Neural cell (in vitro differentiated cells): ENCODE measurements around the gene POLRMT. TPM values are rescaled to one million over a fixed set of nuclear protein-coding genes. Genes with fewer than 3 reads are reported as not detected.

ENCODE experiments used
- H2AFZ ChIP-seq: fragments of 200-600, 300-800 bp; sonication (generic), shearing (Covaris generic); 2 replicates; pipeline ENCODE4 v1.6.0; 2014; ENCODE audit warnings: low read depth, mild to moderate bottlenecking, antibody characterized with exemption, low read length, moderate library complexity
- H3F3A ChIP-seq: fragments of 200-600 bp; shearing (Covaris generic); 2 replicates; pipeline ENCODE4 v1.6.1; 2016; ENCODE audit warnings: mild to moderate bottlenecking, moderate library complexity, mixed read lengths, antibody characterized with exemption, low read length; ENCODE audit not compliant: insufficient read depth, poor library complexity, severe bottlenecking
- H3K27ac ChIP-seq: fragments of 200-600, 300-800 bp; sonication (generic), shearing (Covaris generic); 2 replicates; pipeline ENCODE4 v1.5.1; 2014; ENCODE audit warnings: mild to moderate bottlenecking, low read length, moderate library complexity
- H3K27me3 ChIP-seq: fragments of 300-800, 200-600 bp; sonication (generic), shearing (Covaris generic); 2 replicates; pipeline ENCODE4 v1.6.0; 2014; ENCODE audit warnings: mild to moderate bottlenecking, low read depth, low read length, moderate library complexity; ENCODE audit not compliant: insufficient read depth
- H3K36me3 ChIP-seq: fragments of 300-800, 200-600 bp; sonication (generic), shearing (Covaris generic); 2 replicates; pipeline ENCODE4 v1.5.1; 2014; ENCODE audit warnings: mild to moderate bottlenecking, antibody characterized with exemption, low read length, moderate library complexity; ENCODE audit not compliant: insufficient read depth
- H3K4me2 ChIP-seq: fragments of 300-800, 200-600 bp; sonication (generic), shearing (Covaris generic); 2 replicates; pipeline ENCODE4 v1.6.0; 2014; ENCODE audit warnings: mild to moderate bottlenecking, low read length
- H3K4me3 ChIP-seq: fragments of 300-800, 200-600 bp; sonication (generic), shearing (Covaris generic); 2 replicates; pipeline ENCODE4 v1.5.1; 2014; ENCODE audit warnings: mild to moderate bottlenecking, low read length, moderate library complexity
- H3K79me2 ChIP-seq: fragments of 200-600 bp; shearing (Covaris generic); replicated peaks from 2 replicates; pipeline ENCODE4 v1.6.0; 2014; ENCODE audit warnings: mild to moderate bottlenecking, low read length, moderate library complexity; ENCODE audit not compliant: insufficient read depth
- H3K9ac ChIP-seq: fragments of 300-800, 200-600 bp; sonication (generic), shearing (Covaris generic); 2 replicates; pipeline ENCODE4 v1.6.1; 2016; ENCODE audit warnings: mild to moderate bottlenecking, low read length, mixed read lengths
- H3K9me2 ChIP-seq: fragments of 200-600 bp; shearing (Covaris generic); 2 replicates; pipeline ENCODE4 v1.6.1; 2016; ENCODE audit warnings: mild to moderate bottlenecking, low read length, mixed read lengths; ENCODE audit not compliant: insufficient read depth
- H3K9me3 ChIP-seq: fragments of 200-600, 300-800 bp; sonication (generic), shearing (Covaris generic); 2 replicates; pipeline ENCODE4 v1.6.1; 2016; ENCODE audit warnings: mild to moderate bottlenecking, mixed run types, low read length, moderate library complexity, mixed read lengths
- H4K20me1 ChIP-seq: fragments of 200-600 bp; shearing (Covaris generic); 2 replicates; pipeline ENCODE4 v1.6.1; 2016; ENCODE audit warnings: mild to moderate bottlenecking, mixed run types; ENCODE audit not compliant: insufficient read depth
- EP300 ChIP-seq: fragments of 450-650 bp; conservative IDR thresholded peaks from 2 replicates; pipeline ENCODE4 v1.6.1; 2014; ENCODE audit warnings: antibody characterized with exemption, mild to moderate bottlenecking, moderate library complexity; ENCODE audit not compliant: poor library complexity, severe bottlenecking
- EZH2 ChIP-seq: fragments of 200-600, 300-800 bp; shearing (Covaris generic), sonication (generic); IDR thresholded peaks from 2 replicates; pipeline ENCODE4 v1.6.1; 2014; ENCODE audit warnings: antibody characterized with exemption, low read length, borderline replicate concordance, mild to moderate bottlenecking; ENCODE audit not compliant: insufficient read depth, poor library complexity, severe bottlenecking
- MXI1 ChIP-seq: fragments of 450-650 bp; conservative IDR thresholded peaks from 2 replicates; pipeline ENCODE4 v1.6.1; 2014; ENCODE audit warnings: antibody characterized with exemption, mild to moderate bottlenecking; ENCODE audit not compliant: poor library complexity, severe bottlenecking
- POLR2AphosphoS5 ChIP-seq: IDR thresholded peaks from 2 replicates; pipeline ENCODE4 v1.6.1; 2012
- RAD21 ChIP-seq: fragments of 450-650 bp; conservative IDR thresholded peaks from 2 replicates; pipeline ENCODE4 v1.6.1; 2014; ENCODE audit warnings: antibody characterized with exemption, mild to moderate bottlenecking, moderate library complexity
- SMC3 ChIP-seq: fragments of 450-650 bp; conservative IDR thresholded peaks from 2 replicates; pipeline ENCODE4 v1.6.1; 2014; ENCODE audit warnings: antibody characterized with exemption, mild to moderate bottlenecking, moderate library complexity; ENCODE audit not compliant: poor library complexity
- TAF1 ChIP-seq: IDR thresholded peaks from 2 replicates; pipeline ENCODE4 v1.6.1; 2012; ENCODE audit warnings: low read depth
- polyA plus RNA-seq: library from polyadenylated mRNA; depleted of rRNA; stranded (reverse); fragments of >200 nt; gene quantifications from 2 replicates; pipeline ENCODE4 v1.2.3, GENCODE V29; 2014
- TF ChIP-seq, protein P1 (sequence below): IDR thresholded peaks from 2 replicates; pipeline ENCODE4 v1.6.1; 2012; ENCODE audit warnings: borderline replicate concordance
- TF ChIP-seq, protein P2 (sequence below): fragments of 450-650 bp; IDR thresholded peaks from 2 replicates; pipeline ENCODE4 v1.5.1; 2014; ENCODE audit warnings: antibody characterized with exemption, mild to moderate bottlenecking, moderate library complexity; ENCODE audit not compliant: poor library complexity, severe bottlenecking

Gene POLRMT
- polyA plus RNA-seq, 1 donor from 2014 or later, result 28.3 TPM

DNA sequence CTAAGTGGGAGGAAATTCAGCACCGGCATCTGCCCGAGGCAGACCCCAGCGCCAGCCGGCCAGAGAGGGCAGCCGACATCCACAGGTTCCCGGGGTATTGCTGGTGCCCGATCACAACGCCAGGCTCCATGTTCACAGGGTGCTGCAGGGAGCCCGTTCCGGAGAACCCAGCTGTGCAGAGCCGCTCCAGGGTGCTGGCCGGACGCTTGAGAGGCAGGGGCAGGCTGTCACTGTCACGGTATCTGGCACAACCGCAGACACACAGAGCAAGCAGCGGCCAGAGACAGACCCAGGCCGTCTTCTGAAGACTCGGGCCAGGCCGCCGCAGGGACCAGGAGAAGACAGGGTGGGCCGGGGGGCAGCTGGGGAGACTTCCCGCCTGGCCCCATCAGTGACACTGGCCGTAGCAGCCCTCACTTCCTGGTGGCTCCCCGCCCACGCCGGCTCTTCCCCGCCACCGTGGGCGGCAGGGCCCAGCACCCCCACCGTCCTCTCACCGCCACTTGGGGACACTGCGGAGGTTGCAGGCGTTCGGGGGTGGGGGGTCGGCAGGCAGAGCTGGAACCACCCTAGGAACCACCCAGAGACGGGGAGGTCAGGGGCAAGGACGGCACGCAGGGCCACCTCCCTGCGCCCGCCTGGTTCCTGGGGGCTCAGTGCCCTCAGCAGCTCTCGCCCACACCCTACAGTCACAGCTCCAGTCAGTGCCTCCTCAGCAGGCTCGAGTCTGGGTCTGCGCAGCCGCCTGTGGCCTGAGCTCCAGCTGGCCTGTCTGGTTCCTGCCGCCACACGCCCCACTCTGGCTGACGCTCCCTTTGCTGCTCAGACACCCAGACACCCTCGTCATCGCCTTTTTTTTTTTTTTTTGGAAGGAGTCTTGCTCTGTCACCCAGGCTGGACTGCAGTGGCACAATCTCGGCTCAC, 25.8 kb upstream of the POLRMT start:
- Histone ChIP-seq H3K27ac (no peak overlapping the region), H4K20me1 (peaks cover 11% of the 10 kb centered on the region), H3K4me3 (no peak overlapping the region), H3K79me2 (peaks cover 58% of the 10 kb centered on the region), H3K9me2 (no peaks in the 10 kb centered on the region), H3K9ac (no peak overlapping the region), H3K36me3 (no peaks in the 10 kb centered on the region), H2AFZ (no peak overlapping the region), H3K4me2 (no peak overlapping the region), H3F3A (no peaks in the 10 kb centered on the region), H3K27me3 (no peaks in the 10 kb centered on the region), H3K9me3 (no peaks in the 10 kb centered on the region)
- TF ChIP-seq EZH2, result no peak
- TF ChIP-seq, protein P1, sequence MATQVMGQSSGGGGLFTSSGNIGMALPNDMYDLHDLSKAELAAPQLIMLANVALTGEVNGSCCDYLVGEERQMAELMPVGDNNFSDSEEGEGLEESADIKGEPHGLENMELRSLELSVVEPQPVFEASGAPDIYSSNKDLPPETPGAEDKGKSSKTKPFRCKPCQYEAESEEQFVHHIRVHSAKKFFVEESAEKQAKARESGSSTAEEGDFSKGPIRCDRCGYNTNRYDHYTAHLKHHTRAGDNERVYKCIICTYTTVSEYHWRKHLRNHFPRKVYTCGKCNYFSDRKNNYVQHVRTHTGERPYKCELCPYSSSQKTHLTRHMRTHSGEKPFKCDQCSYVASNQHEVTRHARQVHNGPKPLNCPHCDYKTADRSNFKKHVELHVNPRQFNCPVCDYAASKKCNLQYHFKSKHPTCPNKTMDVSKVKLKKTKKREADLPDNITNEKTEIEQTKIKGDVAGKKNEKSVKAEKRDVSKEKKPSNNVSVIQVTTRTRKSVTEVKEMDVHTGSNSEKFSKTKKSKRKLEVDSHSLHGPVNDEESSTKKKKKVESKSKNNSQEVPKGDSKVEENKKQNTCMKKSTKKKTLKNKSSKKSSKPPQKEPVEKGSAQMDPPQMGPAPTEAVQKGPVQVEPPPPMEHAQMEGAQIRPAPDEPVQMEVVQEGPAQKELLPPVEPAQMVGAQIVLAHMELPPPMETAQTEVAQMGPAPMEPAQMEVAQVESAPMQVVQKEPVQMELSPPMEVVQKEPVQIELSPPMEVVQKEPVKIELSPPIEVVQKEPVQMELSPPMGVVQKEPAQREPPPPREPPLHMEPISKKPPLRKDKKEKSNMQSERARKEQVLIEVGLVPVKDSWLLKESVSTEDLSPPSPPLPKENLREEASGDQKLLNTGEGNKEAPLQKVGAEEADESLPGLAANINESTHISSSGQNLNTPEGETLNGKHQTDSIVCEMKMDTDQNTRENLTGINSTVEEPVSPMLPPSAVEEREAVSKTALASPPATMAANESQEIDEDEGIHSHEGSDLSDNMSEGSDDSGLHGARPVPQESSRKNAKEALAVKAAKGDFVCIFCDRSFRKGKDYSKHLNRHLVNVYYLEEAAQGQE, result no peak
- TF ChIP-seq RAD21, result no peak
- TF ChIP-seq POLR2AphosphoS5, result no peak
- TF ChIP-seq MXI1, result no peak
- no peak for TF ChIP-seq SMC3
- no peak for TF ChIP-seq TAF1
- TF ChIP-seq, protein P2, sequence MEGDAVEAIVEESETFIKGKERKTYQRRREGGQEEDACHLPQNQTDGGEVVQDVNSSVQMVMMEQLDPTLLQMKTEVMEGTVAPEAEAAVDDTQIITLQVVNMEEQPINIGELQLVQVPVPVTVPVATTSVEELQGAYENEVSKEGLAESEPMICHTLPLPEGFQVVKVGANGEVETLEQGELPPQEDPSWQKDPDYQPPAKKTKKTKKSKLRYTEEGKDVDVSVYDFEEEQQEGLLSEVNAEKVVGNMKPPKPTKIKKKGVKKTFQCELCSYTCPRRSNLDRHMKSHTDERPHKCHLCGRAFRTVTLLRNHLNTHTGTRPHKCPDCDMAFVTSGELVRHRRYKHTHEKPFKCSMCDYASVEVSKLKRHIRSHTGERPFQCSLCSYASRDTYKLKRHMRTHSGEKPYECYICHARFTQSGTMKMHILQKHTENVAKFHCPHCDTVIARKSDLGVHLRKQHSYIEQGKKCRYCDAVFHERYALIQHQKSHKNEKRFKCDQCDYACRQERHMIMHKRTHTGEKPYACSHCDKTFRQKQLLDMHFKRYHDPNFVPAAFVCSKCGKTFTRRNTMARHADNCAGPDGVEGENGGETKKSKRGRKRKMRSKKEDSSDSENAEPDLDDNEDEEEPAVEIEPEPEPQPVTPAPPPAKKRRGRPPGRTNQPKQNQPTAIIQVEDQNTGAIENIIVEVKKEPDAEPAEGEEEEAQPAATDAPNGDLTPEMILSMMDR, result no peak
- TF ChIP-seq EP300, result no peak

DNA sequence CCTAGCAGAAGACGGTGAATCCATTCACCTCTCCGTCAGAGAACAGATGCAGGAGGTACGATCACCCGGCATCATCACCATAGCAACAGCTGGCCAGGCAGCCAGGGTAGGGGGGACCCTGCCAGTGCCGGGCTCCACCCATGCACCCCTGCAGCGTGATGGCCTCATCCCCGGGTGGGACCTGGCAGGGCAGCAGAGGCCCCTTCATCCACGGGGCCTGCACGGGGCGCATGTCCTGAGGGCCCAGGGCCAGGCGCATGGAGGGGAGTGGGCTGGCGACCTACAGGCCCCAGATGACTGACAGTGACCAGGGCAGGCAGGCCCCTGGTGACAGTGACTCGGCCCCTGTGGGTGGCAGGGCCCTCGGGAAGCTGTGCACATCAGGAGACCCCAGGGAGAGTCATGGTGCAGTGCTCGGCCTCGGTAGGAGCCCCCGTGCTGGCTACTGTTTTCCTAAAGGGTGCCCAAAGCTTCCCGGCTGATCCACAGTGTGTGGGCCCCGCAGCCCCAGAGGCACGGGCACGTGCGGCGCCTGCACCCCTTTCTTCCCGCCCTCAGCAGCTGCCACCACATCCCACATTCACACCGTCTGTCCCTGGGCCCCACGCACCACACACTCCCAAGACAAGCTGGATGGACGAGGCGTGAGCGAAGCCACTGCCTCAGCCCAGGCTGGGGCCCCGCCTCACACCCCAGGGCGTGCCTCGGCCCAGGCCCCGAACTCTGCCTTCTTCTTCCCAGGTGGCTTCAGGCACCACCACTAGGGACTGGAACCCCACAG, 24.9 kb upstream of the POLRMT start:
- Histone ChIP-seq H3F3A (no peaks in the 10 kb centered on the region), H3K36me3 (no peaks in the 10 kb centered on the region), H3K9ac (no peak overlapping the region), H3K27ac (no peak overlapping the region), H3K4me3 (no peak overlapping the region), H3K9me2 (no peaks in the 10 kb centered on the region), H4K20me1 (peaks cover 11% of the 10 kb centered on the region), H3K9me3 (no peaks in the 10 kb centered on the region), H3K79me2 (peaks cover 67% of the 10 kb centered on the region), H3K4me2 (no peak overlapping the region), H2AFZ (no peak overlapping the region), H3K27me3 (no peaks in the 10 kb centered on the region)
- no peak for TF ChIP-seq SMC3
- TF ChIP-seq, protein P2, result no peak
- no peak for TF ChIP-seq POLR2AphosphoS5
- TF ChIP-seq TAF1, result no peak
- TF ChIP-seq EP300, result no peak
- no peak for TF ChIP-seq EZH2
- no peak for TF ChIP-seq RAD21
- no peak for TF ChIP-seq MXI1
- TF ChIP-seq, protein P1, result no peak
